Fibroblast of skin of scalp (primary cell): Measurements from ENCODE around the gene DENND4C.
"Not testable (repeated sequence)": the region's sequence is repeated elsewhere in the genome, so short reads cannot be mapped to it uniquely, and the experiment has no call there.

ENCODE experiments used
- DNase-seq: peaks from one replicate; pipeline ENCODE4 v3.0.0-alpha.2; 2013

DENND4C gene

DNA sequence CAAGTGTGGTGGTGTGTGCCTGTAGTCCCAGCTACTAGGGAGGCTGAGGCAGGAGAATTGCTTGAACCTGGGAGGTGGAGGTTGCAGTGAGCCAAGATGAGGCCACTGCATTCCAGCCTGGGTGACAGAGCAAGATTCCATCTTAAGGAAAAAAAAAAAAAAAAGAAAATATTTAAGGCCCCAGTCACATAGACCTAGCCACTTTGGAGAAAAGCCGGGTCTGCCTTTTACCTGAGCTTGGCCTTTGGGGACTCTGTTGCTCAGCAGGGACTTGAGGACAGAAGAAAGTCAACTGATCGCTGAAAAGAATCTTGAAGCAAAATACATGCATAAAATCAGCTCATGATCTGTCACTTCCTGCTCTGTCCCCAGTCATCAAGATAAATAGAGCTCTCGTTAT, 183.0 kb downstream of the DENND4C start:
- DNase-seq, result not testable (repeated sequence)

- no peak for DNase-seq
Observed at GRCh38 chr9:19416143-19416542, 185.7 kb downstream of the DENND4C start.

- DNase-seq, result no peak
Observed at GRCh38 chr9:19420877-19421276, 190.4 kb downstream of the DENND4C start.
